WTC11 (cell line): ENCODE measurements around the gene CYB561D1.

Source experiments
- CTCF ChIP-seq: fragments of 200-600 bp; IDR thresholded peaks from 2 replicates; pipeline ENCODE4 v1.8.0; 2022; ENCODE audit warnings: antibody characterized with exemption
- MAX ChIP-seq: sonication (generic); formaldehyde crosslinking; IDR thresholded peaks from 2 replicates; pipeline ENCODE4 v1.8.0; 2022; ENCODE audit warnings: mild to moderate bottlenecking, missing genetic modification reagents
- NR1H2 ChIP-seq: sonication (generic); formaldehyde crosslinking; IDR thresholded peaks from 2 replicates; pipeline ENCODE4 v1.9.0; 2021; ENCODE audit warnings: mild to moderate bottlenecking, moderate library complexity, missing genetic modification reagents
- SOX15 ChIP-seq: fragments of 250-450 bp; sonication (Bioruptor Pico); IDR thresholded peaks from 2 replicates; pipeline ENCODE4 v1.9.0; 2021; ENCODE audit warnings: mild to moderate bottlenecking

GRCh38 chr1:109447524-109447923 lies 46.4 kb upstream of the CYB561D1 start:
- TF ChIP-seq MAX (CRISPR knock-in tag) (no peak), CTCF (no peak), NR1H2 (CRISPR knock-in tag) (no peak), SOX15 (CRISPR knock-in tag) (no peak)
